OCI-M1 (cell line): ENCODE measurements around the gene LAMA4.
"Not testable (repeated sequence)": the region's sequence is repeated elsewhere in the genome, so short reads cannot be mapped to it uniquely, and the experiment has no call there.

Experiments used
- DNase-seq: peaks from one replicate; lab custom pipeline; 2025; lab: John Stamatoyannopoulos, UW

The LAMA4 gene

DNA sequence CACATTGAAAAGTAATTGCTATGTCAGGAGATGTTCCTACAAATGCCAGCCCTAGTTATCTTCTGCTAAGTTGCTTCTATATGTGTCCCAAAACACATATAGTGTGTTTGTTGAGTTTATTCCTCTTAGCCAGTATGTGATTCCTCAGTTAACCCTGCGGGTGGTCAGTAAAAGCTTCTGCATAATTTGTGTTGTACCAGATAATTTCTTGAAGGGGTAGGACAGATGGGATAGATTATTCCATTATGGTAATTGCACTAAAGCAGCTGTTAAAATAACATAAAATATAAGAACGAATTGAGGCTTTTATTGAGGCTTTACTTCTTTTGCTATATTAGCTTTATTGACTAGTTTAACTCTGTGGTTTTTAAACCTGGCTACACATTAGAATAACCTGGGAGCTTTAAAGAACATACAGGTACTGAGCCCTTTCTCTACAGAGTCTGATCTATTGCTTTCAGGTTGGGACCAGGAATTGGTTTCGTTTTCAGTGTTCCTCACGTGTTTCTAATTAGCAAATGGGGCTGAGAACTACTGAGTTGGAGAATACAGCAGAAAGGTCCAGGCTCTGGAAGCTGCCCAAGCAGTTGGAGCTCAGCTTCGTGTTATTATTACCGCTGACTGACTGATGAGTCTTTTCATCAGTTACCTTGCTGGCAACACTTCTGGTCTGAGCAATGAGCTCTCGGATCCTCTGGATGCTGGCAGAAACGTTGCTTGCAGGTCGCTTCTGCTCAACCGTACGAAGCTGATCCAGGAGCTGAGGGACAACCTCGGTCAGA lies 110.0 kb downstream of the LAMA4 start:
- DNase-seq: peak; percentile 69

- DNase-seq: no peak
Measured at GRCh38 chr6:112141707-112142106, 112.7 kb downstream of the LAMA4 start.

GRCh38 chr6:112139052-112139451 lies 115.3 kb downstream of the LAMA4 start:
- peak; percentile 73 for DNase-seq

DNA sequence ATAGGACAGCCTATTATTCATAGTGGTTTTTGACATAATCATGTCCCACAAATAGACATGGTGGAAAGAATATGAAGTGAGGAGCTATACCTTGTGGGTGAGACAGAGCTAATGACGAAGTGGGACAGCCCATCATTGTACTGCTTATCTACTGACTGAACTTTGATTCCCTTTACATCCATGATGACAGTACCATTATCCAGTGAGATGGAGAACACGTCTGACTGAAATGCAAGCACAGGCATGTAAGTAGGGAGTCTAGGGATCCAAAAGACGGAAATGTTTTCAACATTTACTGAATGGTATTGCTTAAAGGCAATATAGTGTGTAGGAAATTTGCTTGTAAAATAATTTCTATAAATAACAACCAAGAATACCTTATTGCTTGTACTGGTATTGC lies 123.5 kb downstream of the LAMA4 start:
- no peak for DNase-seq

- DNase-seq: no peak
Measured at GRCh38 chr6:112128208-112128607, 126.2 kb downstream of the LAMA4 start.

DNA sequence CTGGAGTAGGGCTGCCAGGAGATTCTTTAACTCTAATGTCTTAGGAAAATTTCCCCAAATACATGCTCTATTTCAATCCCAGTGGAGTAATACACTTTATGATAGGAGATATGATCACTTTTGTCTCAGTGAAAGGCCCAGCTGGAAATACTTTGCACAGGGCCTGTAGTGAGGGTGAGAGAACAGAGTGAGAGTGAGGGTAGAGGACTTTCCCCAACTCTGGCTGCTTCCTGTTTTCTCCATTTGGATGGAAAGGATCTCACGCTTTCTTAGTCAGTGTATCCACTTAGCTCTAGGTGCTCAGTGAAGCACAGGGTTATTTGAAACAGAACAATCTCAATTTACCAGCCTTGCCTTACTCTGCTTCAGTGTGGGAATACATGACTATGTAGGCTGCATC lies 130.4 kb downstream of the LAMA4 start:
- no peak for DNase-seq

DNA sequence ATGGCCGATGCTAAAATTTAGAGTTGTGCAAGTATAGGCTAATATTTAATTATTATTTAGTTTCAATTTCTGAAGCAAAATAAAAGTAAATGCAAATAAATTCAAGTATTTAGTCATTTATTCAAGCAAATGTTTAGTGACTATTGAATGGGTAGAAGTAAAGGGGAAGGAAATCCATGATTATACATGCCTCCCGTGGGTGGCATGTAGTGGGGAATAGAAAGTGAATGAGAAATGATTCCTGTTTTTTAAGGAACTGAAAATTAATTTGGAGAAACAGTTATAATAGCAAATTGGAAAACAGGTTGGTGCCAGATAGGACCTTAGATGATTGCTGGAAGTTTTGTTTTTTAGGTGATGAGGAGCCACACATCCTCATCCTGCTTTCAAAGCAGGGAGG lies 131.6 kb downstream of the LAMA4 start:
- no peak for DNase-seq

GRCh38 chr6:112118034-112118433 lies 136.3 kb downstream of the LAMA4 start:
- peak; percentile 15 for DNase-seq

GRCh38 chr6:112117554-112117953 lies 136.8 kb downstream of the LAMA4 start:
- DNase-seq: peak; percentile 38

DNA sequence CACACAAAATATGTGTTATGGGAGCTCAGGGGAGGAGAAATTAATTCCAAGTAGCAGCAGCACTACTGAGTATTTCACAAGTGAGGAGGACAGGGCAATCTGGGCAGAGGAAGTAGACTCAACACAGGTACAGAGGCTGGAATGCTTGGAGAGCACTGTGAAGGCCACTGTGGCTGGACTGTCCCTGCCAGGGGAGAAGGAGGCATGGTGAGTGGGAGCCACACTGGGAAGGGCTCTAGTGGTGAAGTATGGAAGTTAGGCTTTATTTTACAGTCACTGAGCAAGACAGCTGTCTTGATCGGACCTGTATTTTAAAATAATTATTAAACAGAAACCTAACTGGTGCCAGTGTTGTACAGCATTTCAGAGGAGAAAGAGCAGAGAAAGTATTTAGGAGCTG lies 138.1 kb downstream of the LAMA4 start:
- DNase-seq: no peak

- DNase-seq: no peak
Measured at GRCh38 chr6:112114577-112115223, 139.7 kb downstream of the LAMA4 start.

GRCh38 chr6:112113918-112114317 lies 140.4 kb downstream of the LAMA4 start:
- no peak for DNase-seq

GRCh38 chr6:112113431-112113830 lies 140.9 kb downstream of the LAMA4 start:
- DNase-seq: no peak

- DNase-seq: no peak
Measured at GRCh38 chr6:112109262-112109661, 145.1 kb downstream of the LAMA4 start.

- no peak for DNase-seq
Measured at GRCh38 chr6:112106562-112106961, 147.8 kb downstream of the LAMA4 start.

- DNase-seq: not testable (repeated sequence)
Measured at GRCh38 chr6:112106026-112106425, 148.3 kb downstream of the LAMA4 start.

DNA sequence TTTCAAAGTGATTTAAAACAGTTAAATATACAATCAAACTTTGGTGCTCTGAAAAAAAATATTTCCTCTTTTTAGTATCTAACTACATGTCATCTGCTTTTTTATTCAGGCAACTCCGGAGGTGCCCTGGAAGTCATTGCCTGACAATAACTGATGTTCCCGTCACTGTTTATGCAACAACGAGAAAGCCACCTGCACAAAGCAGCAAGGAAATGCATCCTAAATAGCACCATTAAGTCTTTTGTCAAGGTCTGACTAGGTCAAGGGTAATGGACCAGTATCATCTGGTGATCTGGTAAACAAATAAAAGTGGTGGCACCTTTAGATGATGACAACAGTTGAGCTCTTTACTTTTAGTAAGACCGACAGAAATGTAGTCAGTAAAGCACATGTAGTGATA lies 153.8 kb downstream of the LAMA4 start:
- DNase-seq: no peak

DNA sequence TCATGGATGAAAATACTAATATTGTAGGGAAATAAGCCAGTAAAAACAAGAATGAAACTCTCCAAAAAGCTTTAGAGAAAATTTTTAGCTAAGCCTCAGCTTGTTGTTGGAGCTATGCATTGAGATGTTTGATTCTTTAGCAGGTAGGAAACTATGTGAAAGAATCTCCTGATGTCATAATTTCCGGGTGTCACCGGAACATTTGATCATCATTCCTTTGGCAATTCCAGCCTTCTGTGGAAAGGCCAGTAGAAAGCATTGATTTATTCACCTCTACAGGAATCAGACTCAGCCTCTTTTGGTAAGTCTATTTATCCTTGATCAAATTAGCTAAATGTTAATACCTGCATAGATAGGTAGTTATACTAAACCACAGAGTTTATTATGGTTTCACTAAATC lies 157.5 kb downstream of the LAMA4 start:
- no peak for DNase-seq

- peak; percentile 46 for DNase-seq
Measured at GRCh38 chr6:112087916-112088315, 166.5 kb downstream of the LAMA4 start.

- DNase-seq: peak; percentile 97
Measured at GRCh38 chr6:112087136-112087911, 167.0 kb downstream of the LAMA4 start, which contains the start of the genes FAM229B and TUBE1. Gene FAM229B, plus strand, starts transcription at chr6:112087591. Its CDS starts 11,693 bp downstream, at chr6:112099284. Gene TUBE1, minus strand, starts transcription at chr6:112087482. Its CDS starts 48 bp downstream, at chr6:112087434.

DNA sequence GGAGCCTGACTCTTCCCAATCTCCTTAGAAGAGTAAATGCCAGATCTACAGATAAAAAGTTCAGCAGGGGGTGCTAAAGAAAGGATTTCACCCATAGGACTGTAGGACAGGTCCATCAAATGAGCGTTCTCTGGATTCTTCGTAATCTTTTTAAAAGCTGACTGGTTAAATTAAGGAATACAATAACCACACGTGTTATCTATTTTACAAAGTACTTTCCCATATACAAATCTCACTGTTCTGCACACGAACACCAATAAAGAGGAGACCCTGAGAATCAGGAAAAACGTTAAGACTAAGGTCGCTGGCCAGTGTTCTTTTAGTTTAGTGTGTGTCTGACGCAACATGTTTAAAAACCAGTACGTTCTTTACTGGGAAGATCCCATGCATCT lies 167.6 kb downstream of the LAMA4 start:
- DNase-seq: peak; percentile 85

GRCh38 chr6:112085286-112086065 lies 168.9 kb downstream of the LAMA4 start:
- no peak for DNase-seq
